Mammary epithelial cell (primary cell): Measurements from ENCODE around the gene COQ5.

Experiments used
- EZH2 ChIP-seq: IDR thresholded peaks from 2 replicates; pipeline ENCODE4 v1.6.1; 2012; ENCODE audit warnings: low read length, inconsistent platforms, borderline replicate concordance
- TF ChIP-seq, protein P1 (sequence below), 2 donors: IDR thresholded peaks in 1 of 2; conservative IDR thresholded peaks in 1 of 2; 2 replicates each; pipeline ENCODE4 v1.5.1; 2011 to 2012; ENCODE audit warnings: inconsistent platforms in 2 of 2, low read length in 2 of 2, mild to moderate bottlenecking in 2 of 2, control low read depth in 1 of 2, low read depth in 1 of 2; ENCODE audit not compliant: insufficient read depth in 1 of 2; ENCODE audit errors: extremely low read depth in 1 of 2

DNA sequence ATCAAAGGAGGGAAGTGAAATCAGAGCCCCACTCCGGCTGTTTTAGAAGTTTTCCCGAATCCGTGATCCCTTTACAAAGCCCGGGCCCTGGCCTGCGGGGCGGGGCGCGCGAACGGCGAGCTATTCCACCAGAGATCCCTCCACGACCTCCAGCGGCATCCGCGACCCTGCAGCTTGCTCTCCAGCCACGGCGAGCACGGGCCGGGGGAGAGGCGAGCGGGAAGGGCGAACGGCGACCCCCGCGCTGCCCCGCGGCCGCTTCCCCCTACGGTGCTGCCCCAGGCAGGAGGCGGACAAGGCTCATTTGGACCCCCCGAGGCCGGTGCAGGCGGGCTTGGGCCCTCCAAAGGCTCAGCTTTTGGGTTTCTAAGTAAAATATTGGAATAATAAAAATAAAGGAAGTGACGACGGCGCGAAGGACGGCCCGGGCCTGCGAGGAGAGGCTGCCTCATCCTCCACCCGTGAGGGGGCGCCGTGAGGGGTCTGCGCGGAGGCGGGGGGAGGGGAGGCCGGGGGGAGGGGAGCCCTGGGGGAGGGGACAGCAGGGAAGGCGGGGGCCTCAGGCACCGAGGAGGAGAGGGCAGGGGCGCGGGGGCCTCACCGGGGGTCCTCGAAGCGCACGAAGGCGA lies 60.0 kb downstream of the COQ5 start:
- TF ChIP-seq EZH2: no peak
- TF ChIP-seq, protein P1, sequence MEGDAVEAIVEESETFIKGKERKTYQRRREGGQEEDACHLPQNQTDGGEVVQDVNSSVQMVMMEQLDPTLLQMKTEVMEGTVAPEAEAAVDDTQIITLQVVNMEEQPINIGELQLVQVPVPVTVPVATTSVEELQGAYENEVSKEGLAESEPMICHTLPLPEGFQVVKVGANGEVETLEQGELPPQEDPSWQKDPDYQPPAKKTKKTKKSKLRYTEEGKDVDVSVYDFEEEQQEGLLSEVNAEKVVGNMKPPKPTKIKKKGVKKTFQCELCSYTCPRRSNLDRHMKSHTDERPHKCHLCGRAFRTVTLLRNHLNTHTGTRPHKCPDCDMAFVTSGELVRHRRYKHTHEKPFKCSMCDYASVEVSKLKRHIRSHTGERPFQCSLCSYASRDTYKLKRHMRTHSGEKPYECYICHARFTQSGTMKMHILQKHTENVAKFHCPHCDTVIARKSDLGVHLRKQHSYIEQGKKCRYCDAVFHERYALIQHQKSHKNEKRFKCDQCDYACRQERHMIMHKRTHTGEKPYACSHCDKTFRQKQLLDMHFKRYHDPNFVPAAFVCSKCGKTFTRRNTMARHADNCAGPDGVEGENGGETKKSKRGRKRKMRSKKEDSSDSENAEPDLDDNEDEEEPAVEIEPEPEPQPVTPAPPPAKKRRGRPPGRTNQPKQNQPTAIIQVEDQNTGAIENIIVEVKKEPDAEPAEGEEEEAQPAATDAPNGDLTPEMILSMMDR (conservative IDR thresholded peaks at IDR 0.05 in 1 of 2, IDR thresholded peaks at IDR 0.05 in 1 of 2; ENCODE audit: extremely low read depth in 1 of 2, insufficient read depth in 1 of 2, low read depth in 1 of 2, low read length in 2 of 2): no peak
